Caki2 (cell line): ENCODE data around the gene SPG21. TPM values are rescaled to one million over a fixed set of nuclear protein-coding genes. Genes with fewer than 3 reads are reported as not detected.
A peak's percentile ranks its signal among the peaks of the same experiment; 100 is the strongest.

Source experiments
- DNase-seq: peaks from one replicate; pipeline ENCODE4 v3.0.0-alpha.2; 2015; ENCODE audit warnings: low read depth
- in situ Hi-C: cut with HindIII; loops from 2 replicates; pipeline ENCODE4 v1.10.0; 2016; ENCODE audit warnings: low sequenced_read_pairs, low pct_unique_long_range_greater_than_20kb, mixed read lengths
- total RNA-seq: library from RNA; depleted of rRNA; stranded (reverse); fragments of >200 nt; shearing (Covaris generic); gene quantifications from 2 replicates; pipeline ENCODE4 v1.2.3, GENCODE V29; 2014; ENCODE audit warnings: low replicate concordance

Gene SPG21
- total RNA-seq, 1 experiment from 2014 or later = 93.8 TPM

- in situ Hi-C loops = no loop called here
These were observed 40.1 kb downstream of the SPG21 start for GRCh38 chr15:64949383-64950186.

DNA sequence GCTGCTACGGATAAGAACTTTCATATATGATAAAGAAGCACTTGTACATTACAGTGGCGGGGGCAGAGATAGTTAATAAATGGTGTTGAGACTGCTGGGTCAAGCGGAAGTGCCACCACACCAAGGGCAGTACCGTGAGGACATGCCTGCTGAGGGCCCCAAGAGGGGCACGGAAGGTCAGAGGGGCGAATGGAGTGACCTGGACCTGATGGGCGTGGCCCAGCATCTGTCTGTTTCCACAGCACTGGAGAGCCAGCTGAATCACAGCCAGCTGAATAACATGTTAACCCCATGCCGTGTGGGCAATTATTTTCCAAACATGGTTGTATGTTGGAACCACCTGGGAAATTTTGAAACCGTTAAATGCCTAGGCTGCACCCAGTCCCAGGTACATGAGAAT is 40.8 kb downstream of the SPG21 start:
- in situ Hi-C loops = no loop called here
- DNase-seq = no peak

More at GRCh38 chr15:64949383-64950186, 40.1 kb downstream of the SPG21 start:
- no peak for DNase-seq

GRCh38 chr15:64947211-64947610 is 42.5 kb downstream of the SPG21 start:
- DNase-seq = no peak
- in situ Hi-C loops = no loop called here

- DNase-seq = no peak
- in situ Hi-C loops = no loop called here
These were observed 44.8 kb downstream of the SPG21 start for GRCh38 chr15:64944961-64945360.

- no peak for DNase-seq
- in situ Hi-C loops = no loop called here
These were observed 46.0 kb downstream of the SPG21 start for GRCh38 chr15:64943512-64944225.

GRCh38 chr15:64942356-64942755 is 47.4 kb downstream of the SPG21 start:
- in situ Hi-C loops = no loop called here

GRCh38 chr15:64938192-64938591 is 51.5 kb downstream of the SPG21 start:
- peak; percentile 19 for DNase-seq

More at GRCh38 chr15:64942356-64942755, 47.4 kb downstream of the SPG21 start:
- DNase-seq = no peak

GRCh38 chr15:64934023-64934422 is 55.7 kb downstream of the SPG21 start:
- in situ Hi-C loops = no loop called here
- no peak for DNase-seq

More at GRCh38 chr15:64938192-64938591, 51.5 kb downstream of the SPG21 start:
- in situ Hi-C loops = no loop called here

- in situ Hi-C loops = no loop called here
- DNase-seq = no peak
These were observed 58.3 kb downstream of the SPG21 start for GRCh38 chr15:64931381-64931780.

- DNase-seq = no peak
- in situ Hi-C loops = no loop called here
These were observed 58.8 kb downstream of the SPG21 start for GRCh38 chr15:64930778-64931371.

GRCh38 chr15:64930019-64930652 is 59.6 kb downstream of the SPG21 start:
- no peak for DNase-seq
- in situ Hi-C loops = no loop called here

GRCh38 chr15:64928626-64929220 is 61.0 kb downstream of the SPG21 start:
- DNase-seq = no peak
- in situ Hi-C loops = no loop called here

- no peak for DNase-seq
- in situ Hi-C loops = no loop called here
These were observed 63.1 kb downstream of the SPG21 start for GRCh38 chr15:64926661-64927060.

DNA sequence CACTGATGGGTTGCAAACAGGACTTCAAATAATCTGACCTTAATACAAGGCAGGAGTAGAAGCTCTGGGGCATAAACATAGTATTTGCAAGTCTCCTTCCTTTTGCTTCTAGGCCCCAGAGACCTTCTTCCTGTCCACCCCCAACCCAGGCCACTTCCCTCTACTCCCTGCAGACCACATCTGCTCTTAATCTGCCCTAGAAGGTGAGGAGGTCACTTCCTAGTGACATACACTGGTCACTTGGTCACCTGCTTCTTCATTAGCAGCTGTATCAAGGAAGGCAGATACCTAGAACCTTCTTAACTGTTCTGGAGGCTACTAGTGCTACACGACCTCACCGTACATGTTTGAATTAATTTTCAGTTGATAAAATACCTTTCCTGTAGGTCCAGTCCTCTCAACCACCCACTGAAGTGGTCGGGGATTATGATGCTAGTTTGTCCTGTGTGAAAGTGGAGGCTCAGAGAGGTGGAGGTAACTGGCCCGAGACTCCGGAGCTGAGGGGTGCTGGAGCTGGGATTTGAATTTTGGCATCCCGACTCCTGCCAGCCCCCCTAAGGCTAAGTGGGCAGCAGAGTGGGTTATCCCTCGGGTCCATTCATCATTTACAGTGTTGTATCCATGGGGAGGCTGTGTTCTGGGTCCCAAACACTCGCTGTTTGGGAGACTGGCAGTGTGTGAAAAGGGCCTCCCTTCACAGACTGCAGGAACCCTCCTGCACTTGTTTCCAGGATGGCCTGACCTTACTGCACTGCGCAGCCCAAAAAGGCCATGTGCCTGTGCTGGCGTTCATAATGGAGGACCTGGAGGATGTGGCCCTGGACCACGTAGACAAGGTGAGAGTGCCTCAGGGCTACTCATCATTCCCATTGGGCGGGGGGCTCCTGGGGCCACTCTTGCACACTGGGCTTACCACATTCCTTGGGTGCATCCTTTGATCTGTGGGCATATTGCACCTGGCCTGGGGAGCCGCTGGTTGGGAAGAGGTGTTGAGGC is 64.1 kb downstream of the SPG21 start:
- in situ Hi-C loops = no loop called here
- DNase-seq = no peak

- in situ Hi-C loops = no loop called here
These were observed 66.2 kb downstream of the SPG21 start for GRCh38 chr15:64923546-64923945.

GRCh38 chr15:64921711-64922110 is 68.0 kb downstream of the SPG21 start:
- in situ Hi-C loops = no loop called here
- DNase-seq = no peak

More at GRCh38 chr15:64923546-64923945, 66.2 kb downstream of the SPG21 start:
- no peak for DNase-seq

GRCh38 chr15:64919721-64920120 is 70.0 kb downstream of the SPG21 start:
- in situ Hi-C loops = no loop called here
- no peak for DNase-seq
